K562 (cell line): ENCODE measurements around the gene IFFO2. TPM values are rescaled to one million over a fixed set of nuclear protein-coding genes. Genes with fewer than 3 reads are reported as not detected.

Experiments used
- CC2D1A ChIP-seq: fragments of 450-650 bp; IDR thresholded peaks from 2 replicates; pipeline ENCODE4 v1.6.1; 2017; ENCODE audit warnings: mild to moderate bottlenecking
- CCAR2 ChIP-seq: fragments of 200-400 bp; formaldehyde crosslinking; IDR thresholded peaks from 2 replicates; pipeline ENCODE4 v1.6.1; 2017; ENCODE audit warnings: mild to moderate bottlenecking, low read depth, low read length
- CREM ChIP-seq: IDR thresholded peaks from 2 replicates; pipeline ENCODE4 v1.6.1; 2014; ENCODE audit warnings: antibody characterized with exemption, low read depth
- JUND ChIP-seq, 2 experiments: IDR thresholded peaks; 2 replicates in 1 of 2; 3 replicates in 1 of 2; pipeline ENCODE4 v1.6.1; 2011; ENCODE audit warnings: borderline replicate concordance in 2 of 2, low read depth in 2 of 2, low read length in 2 of 2, improper control_type of control experiment in 1 of 2, missing biosample characterization in 1 of 2, missing genetic modification characterization in 1 of 2, missing genetic modification reagents in 1 of 2
- MTA3 ChIP-seq: fragments of 450-650 bp; formaldehyde crosslinking; IDR thresholded peaks from 2 replicates; pipeline ENCODE4 v1.6.1; 2017; ENCODE audit warnings: mild to moderate bottlenecking, borderline replicate concordance
- RBM25 ChIP-seq: fragments of 200-400 bp; formaldehyde crosslinking; IDR thresholded peaks from 2 replicates; pipeline ENCODE4 v1.6.1; 2018; ENCODE audit warnings: low read length, low read depth, moderate library complexity; ENCODE audit not compliant: severe bottlenecking
- STAG1 ChIP-seq: sonication (generic); formaldehyde crosslinking; IDR thresholded peaks from 2 replicates; pipeline ENCODE4 v1.5.0; 2020; ENCODE audit warnings: missing genetic modification reagents, borderline replicate concordance
- STAT5B ChIP-seq: fragments of 250-450 bp; sonication (Bioruptor Pico); IDR thresholded peaks from 2 replicates; pipeline ENCODE4 v1.8.0; 2021; ENCODE audit warnings: mild to moderate bottlenecking, inconsistent platforms
- TEAD1 ChIP-seq, 2 experiments: fragments of 450-650 bp in 1 of 2; sonication (generic) in 1 of 2; formaldehyde crosslinking; IDR thresholded peaks; 2 replicates each; pipeline versions ENCODE4 v1.4.0 to v1.8.0; 2020 to 2022; ENCODE audit warnings: mild to moderate bottlenecking in 2 of 2, missing genetic modification reagents in 1 of 2
- polyA plus RNA-seq, 8 experiments: library from polyadenylated mRNA; depleted of rRNA in 4 of 8; stranded (reverse) in 5 of 8; unstranded in 3 of 8; fragments of >200 nt; fragmentation: Nextera tagmentation in 2 of 8; fragmentation: Illumina TruSeq in 1 of 8; extraction: Ambion mirVana in 2 of 8; extraction: Trizol in 1 of 8; gene quantifications; 2 replicates each; pipeline versions ENCODE4 v1.2.1 to v1.2.3, GENCODE V29; 2011 to 2014; ENCODE audit warnings: inconsistent platforms in 1 of 8, missing spikeins in 1 of 8
- total RNA-seq, 7 experiments: library from RNA; depleted of rRNA in 6 of 7; stranded (reverse); fragments of >200 nt in 6 of 7; fragmentation: Illumina TruSeq in 2 of 7; extraction: Trizol in 2 of 7; gene quantifications; 2 replicates each; pipeline versions ENCODE4 v1.2.1 to v1.2.3, GENCODE V29; 2011 to 2021; ENCODE audit warnings: low replicate concordance in 1 of 7
- TF ChIP-seq, protein P1 (sequence below): fragments of 450-650 bp; formaldehyde crosslinking; IDR thresholded peaks from 2 replicates; pipeline ENCODE4 v1.4.0; 2020; ENCODE audit warnings: mild to moderate bottlenecking, moderate library complexity
- TF ChIP-seq, protein P2 (sequence below): sonication (generic); formaldehyde crosslinking; IDR thresholded peaks from 2 replicates; pipeline ENCODE4 v1.8.1; 2023; ENCODE audit warnings: missing genetic modification reagents, mild to moderate bottlenecking, borderline replicate concordance
- TF ChIP-seq, protein P3 (sequence below): sonication (generic); formaldehyde crosslinking; IDR thresholded peaks from 2 replicates; pipeline ENCODE4 v1.8.1; 2023; ENCODE audit warnings: mild to moderate bottlenecking, missing genetic modification reagents
- TF ChIP-seq, protein P4 (sequence below): fragments of 450-650 bp; conservative IDR thresholded peaks from 2 replicates; pipeline ENCODE4 v1.6.1; 2016; ENCODE audit warnings: missing genetic modification characterization, low read depth, mild to moderate bottlenecking, missing compliant biosample characterization, moderate library complexity
- TF ChIP-seq, protein P5 (sequence below), 3 experiments: IDR thresholded peaks in 2 of 3; conservative IDR thresholded peaks in 1 of 3; 2 replicates each; pipeline ENCODE4 v1.5.1; 2011 to 2012; ENCODE audit warnings: low read length in 3 of 3, mild to moderate bottlenecking in 3 of 3, control low read depth in 2 of 3, improper control_type of control experiment in 1 of 3, inconsistent platforms in 1 of 3, low read depth in 1 of 3, mixed read lengths in 1 of 3, moderate library complexity in 1 of 3; ENCODE audit not compliant: insufficient read depth in 2 of 3

IFFO2 gene
- total and polyA plus RNA-seq, 9 of the 15 experiments (the other 6 are each of a cell fraction or from before 2014, with no cell fraction given): 0.15 to 1.0 (median 0.44) TPM; not detected in 2

DNA sequence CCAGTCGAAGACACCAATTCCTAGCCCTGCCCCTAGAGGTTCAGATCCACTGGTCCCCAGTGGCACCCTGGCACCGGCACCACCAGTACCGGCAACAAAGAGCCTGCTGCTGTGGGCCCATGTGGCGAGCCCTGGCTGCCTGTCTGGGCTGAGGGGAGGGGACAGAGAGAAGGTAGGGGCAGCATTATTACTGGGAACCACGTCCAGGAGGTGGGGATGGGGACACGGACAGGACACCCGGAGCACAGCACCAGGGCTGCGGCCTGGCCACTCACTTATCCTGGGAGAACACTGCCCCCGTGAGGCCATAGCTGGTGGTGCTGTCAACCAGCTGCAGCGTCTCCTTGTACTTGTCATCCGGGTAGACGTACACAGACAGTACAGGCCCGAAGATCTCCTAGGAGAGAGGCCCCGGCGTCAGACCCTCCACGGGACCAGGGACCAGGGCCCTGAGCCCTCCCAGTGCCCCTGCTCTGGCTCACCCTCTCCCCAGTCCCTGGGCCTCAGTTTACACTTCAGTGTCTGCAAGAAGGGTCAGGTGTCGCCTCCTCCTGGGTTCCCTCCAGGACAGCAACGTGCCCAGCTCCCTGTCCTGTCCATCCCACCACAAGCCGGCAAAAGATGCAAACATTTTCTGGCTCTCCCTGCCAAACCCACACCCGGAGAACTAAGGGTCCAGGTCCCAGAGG is 81.2 kb downstream of the IFFO2 start (continued):
- TF ChIP-seq TEAD1 (CRISPR knock-in tag; IDR thresholded peaks at IDR 0.05) (peak in 1 of 2 experiments; percentile 61; a peak in 1 of 4 replicates), STAT5B (no peak), JUND (IDR thresholded peaks at IDR 0.05; ENCODE audit: borderline replicate concordance, low read depth, low read length) (peak; percentile 46; the same call in 1 of the 2 replicates), JUND (tag; IDR thresholded peaks at IDR 0.05; ENCODE audit: borderline replicate concordance, low read depth, low read length) (no peak), STAG1 (peak; percentile 79; the same call in 1 of the 2 replicates), CC2D1A (no peak), MTA3 (0 out of 2 replicates have a peak, but pooled peaks have one; percentile 33), CCAR2 (no peak), RBM25 (no peak), CREM (peak; percentile 56)
- TF ChIP-seq, protein P1, sequence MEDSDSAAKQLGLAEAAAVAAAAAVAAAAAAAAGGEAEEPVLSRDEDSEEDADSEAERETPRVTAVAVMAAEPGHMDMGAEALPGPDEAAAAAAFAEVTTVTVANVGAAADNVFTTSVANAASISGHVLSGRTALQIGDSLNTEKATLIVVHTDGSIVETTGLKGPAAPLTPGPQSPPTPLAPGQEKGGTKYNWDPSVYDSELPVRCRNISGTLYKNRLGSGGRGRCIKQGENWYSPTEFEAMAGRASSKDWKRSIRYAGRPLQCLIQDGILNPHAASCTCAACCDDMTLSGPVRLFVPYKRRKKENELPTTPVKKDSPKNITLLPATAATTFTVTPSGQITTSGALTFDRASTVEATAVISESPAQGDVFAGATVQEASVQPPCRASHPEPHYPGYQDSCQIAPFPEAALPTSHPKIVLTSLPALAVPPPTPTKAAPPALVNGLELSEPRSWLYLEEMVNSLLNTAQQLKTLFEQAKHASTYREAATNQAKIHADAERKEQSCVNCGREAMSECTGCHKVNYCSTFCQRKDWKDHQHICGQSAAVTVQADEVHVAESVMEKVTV (CRISPR knock-in tag): peak; percentile 52; the same call in 1 of the 2 replicates
- TF ChIP-seq, protein P2, sequence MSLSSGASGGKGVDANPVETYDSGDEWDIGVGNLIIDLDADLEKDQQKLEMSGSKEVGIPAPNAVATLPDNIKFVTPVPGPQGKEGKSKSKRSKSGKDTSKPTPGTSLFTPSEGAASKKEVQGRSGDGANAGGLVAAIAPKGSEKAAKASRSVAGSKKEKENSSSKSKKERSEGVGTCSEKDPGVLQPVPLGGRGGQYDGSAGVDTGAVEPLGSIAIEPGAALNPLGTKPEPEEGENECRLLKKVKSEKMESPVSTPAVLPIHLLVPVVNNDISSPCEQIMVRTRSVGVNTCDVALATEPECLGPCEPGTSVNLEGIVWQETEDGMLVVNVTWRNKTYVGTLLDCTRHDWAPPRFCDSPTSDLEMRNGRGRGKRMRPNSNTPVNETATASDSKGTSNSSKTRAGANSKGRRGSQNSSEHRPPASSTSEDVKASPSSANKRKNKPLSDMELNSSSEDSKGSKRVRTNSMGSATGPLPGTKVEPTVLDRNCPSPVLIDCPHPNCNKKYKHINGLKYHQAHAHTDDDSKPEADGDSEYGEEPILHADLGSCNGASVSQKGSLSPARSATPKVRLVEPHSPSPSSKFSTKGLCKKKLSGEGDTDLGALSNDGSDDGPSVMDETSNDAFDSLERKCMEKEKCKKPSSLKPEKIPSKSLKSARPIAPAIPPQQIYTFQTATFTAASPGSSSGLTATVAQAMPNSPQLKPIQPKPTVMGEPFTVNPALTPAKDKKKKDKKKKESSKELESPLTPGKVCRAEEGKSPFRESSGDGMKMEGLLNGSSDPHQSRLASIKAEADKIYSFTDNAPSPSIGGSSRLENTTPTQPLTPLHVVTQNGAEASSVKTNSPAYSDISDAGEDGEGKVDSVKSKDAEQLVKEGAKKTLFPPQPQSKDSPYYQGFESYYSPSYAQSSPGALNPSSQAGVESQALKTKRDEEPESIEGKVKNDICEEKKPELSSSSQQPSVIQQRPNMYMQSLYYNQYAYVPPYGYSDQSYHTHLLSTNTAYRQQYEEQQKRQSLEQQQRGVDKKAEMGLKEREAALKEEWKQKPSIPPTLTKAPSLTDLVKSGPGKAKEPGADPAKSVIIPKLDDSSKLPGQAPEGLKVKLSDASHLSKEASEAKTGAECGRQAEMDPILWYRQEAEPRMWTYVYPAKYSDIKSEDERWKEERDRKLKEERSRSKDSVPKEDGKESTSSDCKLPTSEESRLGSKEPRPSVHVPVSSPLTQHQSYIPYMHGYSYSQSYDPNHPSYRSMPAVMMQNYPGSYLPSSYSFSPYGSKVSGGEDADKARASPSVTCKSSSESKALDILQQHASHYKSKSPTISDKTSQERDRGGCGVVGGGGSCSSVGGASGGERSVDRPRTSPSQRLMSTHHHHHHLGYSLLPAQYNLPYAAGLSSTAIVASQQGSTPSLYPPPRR (CRISPR knock-in tag): no peak
- TF ChIP-seq, protein P3, sequence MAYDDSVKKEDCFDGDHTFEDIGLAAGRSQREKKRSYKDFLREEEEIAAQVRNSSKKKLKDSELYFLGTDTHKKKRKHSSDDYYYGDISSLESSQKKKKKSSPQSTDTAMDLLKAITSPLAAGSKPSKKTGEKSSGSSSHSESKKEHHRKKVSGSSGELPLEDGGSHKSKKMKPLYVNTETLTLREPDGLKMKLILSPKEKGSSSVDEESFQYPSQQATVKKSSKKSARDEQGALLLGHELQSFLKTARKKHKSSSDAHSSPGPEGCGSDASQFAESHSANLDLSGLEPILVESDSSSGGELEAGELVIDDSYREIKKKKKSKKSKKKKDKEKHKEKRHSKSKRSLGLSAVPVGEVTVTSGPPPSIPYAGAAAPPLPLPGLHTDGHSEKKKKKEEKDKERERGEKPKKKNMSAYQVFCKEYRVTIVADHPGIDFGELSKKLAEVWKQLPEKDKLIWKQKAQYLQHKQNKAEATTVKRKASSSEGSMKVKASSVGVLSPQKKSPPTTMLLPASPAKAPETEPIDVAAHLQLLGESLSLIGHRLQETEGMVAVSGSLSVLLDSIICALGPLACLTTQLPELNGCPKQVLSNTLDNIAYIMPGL (CRISPR knock-in tag): 0 out of 2 replicates have a peak, but pooled peaks have one; percentile 53
- TF ChIP-seq, protein P4, sequence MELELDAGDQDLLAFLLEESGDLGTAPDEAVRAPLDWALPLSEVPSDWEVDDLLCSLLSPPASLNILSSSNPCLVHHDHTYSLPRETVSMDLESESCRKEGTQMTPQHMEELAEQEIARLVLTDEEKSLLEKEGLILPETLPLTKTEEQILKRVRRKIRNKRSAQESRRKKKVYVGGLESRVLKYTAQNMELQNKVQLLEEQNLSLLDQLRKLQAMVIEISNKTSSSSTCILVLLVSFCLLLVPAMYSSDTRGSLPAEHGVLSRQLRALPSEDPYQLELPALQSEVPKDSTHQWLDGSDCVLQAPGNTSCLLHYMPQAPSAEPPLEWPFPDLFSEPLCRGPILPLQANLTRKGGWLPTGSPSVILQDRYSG (tag): no peak
- TF ChIP-seq, protein P5, sequence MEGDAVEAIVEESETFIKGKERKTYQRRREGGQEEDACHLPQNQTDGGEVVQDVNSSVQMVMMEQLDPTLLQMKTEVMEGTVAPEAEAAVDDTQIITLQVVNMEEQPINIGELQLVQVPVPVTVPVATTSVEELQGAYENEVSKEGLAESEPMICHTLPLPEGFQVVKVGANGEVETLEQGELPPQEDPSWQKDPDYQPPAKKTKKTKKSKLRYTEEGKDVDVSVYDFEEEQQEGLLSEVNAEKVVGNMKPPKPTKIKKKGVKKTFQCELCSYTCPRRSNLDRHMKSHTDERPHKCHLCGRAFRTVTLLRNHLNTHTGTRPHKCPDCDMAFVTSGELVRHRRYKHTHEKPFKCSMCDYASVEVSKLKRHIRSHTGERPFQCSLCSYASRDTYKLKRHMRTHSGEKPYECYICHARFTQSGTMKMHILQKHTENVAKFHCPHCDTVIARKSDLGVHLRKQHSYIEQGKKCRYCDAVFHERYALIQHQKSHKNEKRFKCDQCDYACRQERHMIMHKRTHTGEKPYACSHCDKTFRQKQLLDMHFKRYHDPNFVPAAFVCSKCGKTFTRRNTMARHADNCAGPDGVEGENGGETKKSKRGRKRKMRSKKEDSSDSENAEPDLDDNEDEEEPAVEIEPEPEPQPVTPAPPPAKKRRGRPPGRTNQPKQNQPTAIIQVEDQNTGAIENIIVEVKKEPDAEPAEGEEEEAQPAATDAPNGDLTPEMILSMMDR (IDR thresholded peaks at IDR 0.05 in 2 of 3, conservative IDR thresholded peaks at IDR 0.05 in 1 of 3; ENCODE audit: insufficient read depth in 2 of 3, low read depth in 1 of 3, low read length in 3 of 3): peak; percentile 96 to 98 (median 97)
